CD14-positive monocyte (primary cell): Measurements from ENCODE around the gene DNAJC30. TPM values are rescaled to one million over a fixed set of nuclear protein-coding genes. Genes with fewer than 3 reads are reported as not detected.

ENCODE experiments used
- DNase-seq, 3 donors: peaks; one replicate each; pipeline ENCODE4 v3.0.0-alpha.2; 2011 to 2022
- H2AFZ ChIP-seq: 2 replicates; pipeline ENCODE4 v1.6.0; 2012; ENCODE audit warnings: mild to moderate bottlenecking, low read depth, low read length, inconsistent platforms; ENCODE audit not compliant: insufficient read depth, poor library complexity, severe bottlenecking
- H3K27ac ChIP-seq, 2 donors: 1 replicate in 1 of 2; 2 replicates in 1 of 2; pipeline ENCODE4 v1.5.1; 2012 to 2013; ENCODE audit warnings: low read length in 2 of 2, control low read depth in 1 of 2, inconsistent platforms in 1 of 2, low read depth in 1 of 2, mild to moderate bottlenecking in 1 of 2
- H3K27me3 ChIP-seq, 2 donors: one replicate each; pipeline versions ENCODE4 v1.6.0 to v1.6.1; 2011 to 2013; ENCODE audit warnings: low read length in 2 of 2; ENCODE audit not compliant: control insufficient read depth in 2 of 2, insufficient read depth in 2 of 2
- H3K36me3 ChIP-seq, 2 donors: replicated peaks in 1 of 2; 1 replicate in 1 of 2; 2 replicates in 1 of 2; pipeline versions ENCODE4 v1.5.1 to v1.6.1; 2012 to 2013; ENCODE audit warnings: low read length in 2 of 2, control low read depth in 1 of 2, inconsistent platforms in 1 of 2, mild to moderate bottlenecking in 1 of 2; ENCODE audit not compliant: insufficient read depth in 2 of 2, control insufficient read depth in 1 of 2
- H3K4me1 ChIP-seq, 2 donors: 1 replicate in 1 of 2; 2 replicates in 1 of 2; pipeline versions ENCODE4 v1.5.1 to v1.6.1; 2012 to 2013; ENCODE audit warnings: low read length in 2 of 2, control low read depth in 1 of 2, inconsistent platforms in 1 of 2, mild to moderate bottlenecking in 1 of 2, moderate library complexity in 1 of 2; ENCODE audit not compliant: insufficient read depth in 2 of 2, control insufficient read depth in 1 of 2
- H3K4me2 ChIP-seq: replicated peaks from 2 replicates; pipeline ENCODE3; 2012; ENCODE audit warnings: low read length, moderate library complexity, mild to moderate bottlenecking; ENCODE audit not compliant: poor library complexity, severe bottlenecking; ENCODE audit errors: extremely low read depth
- H3K4me3 ChIP-seq, 3 experiments: fragments of 200-600 bp in 1 of 3; sonication (generic) in 1 of 3; replicated peaks in 1 of 3; 1 replicate in 2 of 3; 2 replicates in 1 of 3; pipeline ENCODE4 v1.5.1; 2011 to 2013; ENCODE audit warnings: low read length in 3 of 3, mild to moderate bottlenecking in 3 of 3, control low read depth in 2 of 3, low read depth in 2 of 3, inconsistent platforms in 1 of 3, moderate library complexity in 1 of 3
- H3K79me2 ChIP-seq: 2 replicates; pipeline ENCODE4 v1.6.0; 2012; ENCODE audit warnings: mild to moderate bottlenecking, control low read depth, inconsistent platforms, low read length, moderate library complexity; ENCODE audit not compliant: insufficient read depth
- H3K9ac ChIP-seq: 2 replicates; pipeline ENCODE4 v1.6.0; 2017; ENCODE audit warnings: low read length, mild to moderate bottlenecking; ENCODE audit not compliant: insufficient read depth, poor library complexity, severe bottlenecking
- H3K9me3 ChIP-seq, 2 donors: replicated peaks in 1 of 2; 1 replicate in 1 of 2; 2 replicates in 1 of 2; pipeline versions ENCODE4 v1.5.1 to v1.6.1; 2012 to 2013; ENCODE audit warnings: low read length in 2 of 2, control low read depth in 1 of 2; ENCODE audit not compliant: control insufficient read depth in 1 of 2, insufficient read depth in 1 of 2
- H4K20me1 ChIP-seq: 2 replicates; pipeline ENCODE4 v1.6.0; 2012; ENCODE audit warnings: mild to moderate bottlenecking, low read length, control low read depth, moderate library complexity; ENCODE audit not compliant: insufficient read depth
- H3K27ac Mint-ChIP-seq, 7 donors: one replicate each; pipeline ENCODE4 v1.8.0; 2020; ENCODE audit warnings: mild to moderate bottlenecking in 7 of 7, mixed read lengths in 7 of 7, moderate library complexity in 6 of 7, inconsistent platforms in 2 of 7
- H3K27me3 Mint-ChIP-seq, 3 donors: one replicate each; pipeline ENCODE4 v1.8.0; 2021 to 2022; ENCODE audit warnings: low read depth in 3 of 3, mild to moderate bottlenecking in 3 of 3, mixed read lengths in 3 of 3, moderate library complexity in 3 of 3, inconsistent platforms in 1 of 3
- H3K36me3 Mint-ChIP-seq, 2 donors: one replicate each; pipeline ENCODE4 v1.8.0; 2020; ENCODE audit warnings: mixed read lengths in 2 of 2, inconsistent platforms in 1 of 2, mild to moderate bottlenecking in 1 of 2
- H3K4me1 Mint-ChIP-seq: one replicate; pipeline ENCODE4 v1.8.0; 2020; ENCODE audit warnings: mild to moderate bottlenecking, mixed read lengths
- H3K4me3 Mint-ChIP-seq, 2 donors: one replicate each; pipeline ENCODE4 v1.8.0; 2020; ENCODE audit warnings: mild to moderate bottlenecking in 2 of 2, mixed read lengths in 2 of 2, moderate library complexity in 1 of 2
- H3K9me3 Mint-ChIP-seq, 7 donors: one replicate each; pipeline ENCODE4 v1.8.0; 2020 to 2022; ENCODE audit warnings: mixed read lengths in 7 of 7, mild to moderate bottlenecking in 6 of 7, moderate library complexity in 6 of 7, inconsistent platforms in 2 of 7
- WGBS: methylation state at CpG from one replicate; pipeline ENCODE4 v1.1.5; 2013; ENCODE audit warnings: missing lambda C conversion rate; ENCODE audit not compliant: insufficient coverage; 5-methylcytosine and 5-hydroxymethylcytosine counted together
- intact Hi-C, 2 donors: fragments of 100-400 bp; cut with micrococcal nuclease; formaldehyde crosslinking; loops; one replicate each; pipeline versions ENCODE4 v1.15.0 to v1.15.1; 2023
- polyA plus RNA-seq, 3 donors: library from polyadenylated mRNA; depleted of rRNA in 1 of 3; unstranded in 2 of 3; stranded (reverse) in 1 of 3; fragments of 300-500 nt in 2 of 3; fragments of >200 nt in 1 of 3; fragmentation: Illumina TruSeq in 2 of 3; gene quantifications; 1 replicate in 2 of 3; 2 replicates in 1 of 3; pipeline ENCODE4 v1.2.3, GENCODE V29; 2012 to 2021
- TF ChIP-seq, protein P1 (sequence below): fragments of 200-600 bp; IDR thresholded peaks from one replicate; pipeline ENCODE4 v1.8.0; 2022; ENCODE audit warnings: antibody characterized with exemption, mild to moderate bottlenecking

Gene DNAJC30
- polyA plus RNA-seq, 3 donors: 2.4 to 5.2 (median 3.2) TPM

DNA sequence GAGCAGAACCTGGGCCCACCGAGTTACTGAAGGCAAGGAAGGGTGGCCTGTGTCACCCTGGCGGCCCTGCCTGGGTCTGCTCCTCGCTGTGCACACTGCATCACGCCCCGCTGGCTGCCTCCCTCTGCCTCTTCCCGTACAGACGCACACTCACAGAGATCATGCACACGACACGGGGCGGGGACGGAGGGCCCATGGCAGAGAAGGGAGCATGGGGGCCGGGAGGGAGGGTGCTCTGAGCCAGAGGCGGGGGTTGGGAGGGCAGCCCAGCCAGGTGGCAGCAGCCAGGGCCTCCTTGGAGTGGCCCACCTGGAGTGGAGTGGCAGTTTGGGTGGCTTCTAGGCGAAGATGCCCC lies 16.8 kb upstream of the DNAJC30 start:
- TF ChIP-seq, protein P1, sequence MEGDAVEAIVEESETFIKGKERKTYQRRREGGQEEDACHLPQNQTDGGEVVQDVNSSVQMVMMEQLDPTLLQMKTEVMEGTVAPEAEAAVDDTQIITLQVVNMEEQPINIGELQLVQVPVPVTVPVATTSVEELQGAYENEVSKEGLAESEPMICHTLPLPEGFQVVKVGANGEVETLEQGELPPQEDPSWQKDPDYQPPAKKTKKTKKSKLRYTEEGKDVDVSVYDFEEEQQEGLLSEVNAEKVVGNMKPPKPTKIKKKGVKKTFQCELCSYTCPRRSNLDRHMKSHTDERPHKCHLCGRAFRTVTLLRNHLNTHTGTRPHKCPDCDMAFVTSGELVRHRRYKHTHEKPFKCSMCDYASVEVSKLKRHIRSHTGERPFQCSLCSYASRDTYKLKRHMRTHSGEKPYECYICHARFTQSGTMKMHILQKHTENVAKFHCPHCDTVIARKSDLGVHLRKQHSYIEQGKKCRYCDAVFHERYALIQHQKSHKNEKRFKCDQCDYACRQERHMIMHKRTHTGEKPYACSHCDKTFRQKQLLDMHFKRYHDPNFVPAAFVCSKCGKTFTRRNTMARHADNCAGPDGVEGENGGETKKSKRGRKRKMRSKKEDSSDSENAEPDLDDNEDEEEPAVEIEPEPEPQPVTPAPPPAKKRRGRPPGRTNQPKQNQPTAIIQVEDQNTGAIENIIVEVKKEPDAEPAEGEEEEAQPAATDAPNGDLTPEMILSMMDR: no peak
- no peaks in the 10 kb centered on the region for H4K20me1 ChIP-seq
- peaks cover 0 to 3% of the 10 kb centered on the region in 2 donors for H3K9me3 ChIP-seq
- H3K36me3 ChIP-seq: peaks cover 35 to 45% of the 10 kb centered on the region in 2 donors
- no peaks in the 10 kb centered on the region for H3K79me2 ChIP-seq
- DNase-seq: no peak
- Mint-ChIP-seq H3K4me1 (peaks cover 14% of the 10 kb centered on the region), H3K27ac (no peak overlapping the region), H3K9me3 (peaks cover 0 to 13% (median 3%) of the 10 kb centered on the region in 7 donors), H3K36me3 (peaks cover 45 to 51% of the 10 kb centered on the region in 2 donors), H3K27me3 (peaks cover 30 to 43% (median 41%) of the 10 kb centered on the region in 3 donors), H3K4me3 (no peak overlapping the region)
- no peak overlapping the region for H3K9ac ChIP-seq
- no peak overlapping the region for H3K4me2 ChIP-seq
- intact Hi-C loops: no loop called here
- H3K27me3 ChIP-seq: peaks cover 6 to 34% of the 10 kb centered on the region in 2 donors
- H3K4me1 ChIP-seq: peaks cover 6 to 9% of the 10 kb centered on the region in 2 donors
- H2AFZ ChIP-seq: no peak overlapping the region
- WGBS: 97% methylated on average over 12 of the region's 14 CpGs
- H3K27ac ChIP-seq: no peak overlapping the region
- H3K4me3 ChIP-seq: no peak overlapping the region

DNA sequence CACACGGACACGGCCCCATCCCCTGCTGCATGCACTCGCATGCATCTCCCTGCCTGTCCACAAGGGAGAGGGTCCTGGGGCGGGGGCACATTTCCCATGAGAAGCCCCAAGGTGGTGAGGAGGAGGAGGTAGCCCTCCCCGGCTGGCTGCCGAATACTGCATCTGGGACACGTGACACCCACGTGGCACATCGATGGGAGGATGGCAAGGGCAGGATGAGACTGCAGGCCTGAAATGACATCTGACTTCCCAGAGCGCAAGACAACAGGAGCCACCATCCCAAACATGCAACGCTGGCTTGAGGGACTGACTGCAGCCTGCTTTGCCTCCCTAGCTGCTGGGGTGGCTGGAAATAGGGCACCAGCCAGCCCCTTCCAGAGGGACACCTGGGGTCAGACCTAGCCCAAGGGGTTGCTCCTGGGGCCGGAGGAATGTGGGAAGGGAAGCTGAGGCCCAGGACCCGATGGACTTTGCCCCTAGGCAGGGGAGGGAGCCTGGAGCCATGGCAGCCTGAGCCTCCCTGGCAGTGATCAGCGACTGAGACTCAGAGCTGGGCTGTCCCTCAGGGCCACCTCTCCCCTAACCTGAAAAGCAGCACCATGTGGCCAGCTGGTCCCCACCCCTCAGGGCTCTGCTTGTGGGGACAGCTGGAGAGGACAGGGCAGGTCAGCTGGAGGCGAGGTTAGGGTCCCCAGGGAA lies 16.3 kb upstream of the DNAJC30 start:
- Mint-ChIP-seq H3K27ac (peak overlapping the region in 1 of 7 donors; percentile 57), H3K9me3 (peaks cover 0 to 11% (median 3%) of the 10 kb centered on the region in 7 donors), H3K4me1 (peaks cover 14% of the 10 kb centered on the region), H3K36me3 (peaks cover 50 to 55% of the 10 kb centered on the region in 2 donors), H3K4me3 (no peak overlapping the region), H3K27me3 (peaks cover 24 to 37% (median 36%) of the 10 kb centered on the region in 3 donors)
- H3K4me1 ChIP-seq: peaks cover 6 to 9% of the 10 kb centered on the region in 2 donors
- no peak overlapping the region for H3K9ac ChIP-seq
- no peak overlapping the region for H3K4me3 ChIP-seq
- no peak overlapping the region for H3K27ac ChIP-seq
- H3K9me3 ChIP-seq: peaks cover 0 to 3% of the 10 kb centered on the region in 2 donors
- TF ChIP-seq, protein P1: no peak
- no peak overlapping the region for H3K4me2 ChIP-seq
- H3K79me2 ChIP-seq: no peaks in the 10 kb centered on the region
- DNase-seq: no peak
- H4K20me1 ChIP-seq: no peaks in the 10 kb centered on the region
- H3K36me3 ChIP-seq: peaks cover 40 to 51% of the 10 kb centered on the region in 2 donors
- H3K27me3 ChIP-seq: peaks cover 6 to 29% of the 10 kb centered on the region in 2 donors
- WGBS: 96% methylated on average over 14 of the region's 15 CpGs
- intact Hi-C loops: no loop called here
- H2AFZ ChIP-seq: no peak overlapping the region
